Raji (cell line): Measurements from ENCODE around the gene PRKG1.

ENCODE experiments used
- POLR2A ChIP-seq: IDR thresholded peaks from 2 replicates; pipeline ENCODE4 v1.6.1; 2011; ENCODE audit warnings: low read depth, low read length, control low read depth; ENCODE audit not compliant: insufficient read depth

PRKG1 gene

DNA sequence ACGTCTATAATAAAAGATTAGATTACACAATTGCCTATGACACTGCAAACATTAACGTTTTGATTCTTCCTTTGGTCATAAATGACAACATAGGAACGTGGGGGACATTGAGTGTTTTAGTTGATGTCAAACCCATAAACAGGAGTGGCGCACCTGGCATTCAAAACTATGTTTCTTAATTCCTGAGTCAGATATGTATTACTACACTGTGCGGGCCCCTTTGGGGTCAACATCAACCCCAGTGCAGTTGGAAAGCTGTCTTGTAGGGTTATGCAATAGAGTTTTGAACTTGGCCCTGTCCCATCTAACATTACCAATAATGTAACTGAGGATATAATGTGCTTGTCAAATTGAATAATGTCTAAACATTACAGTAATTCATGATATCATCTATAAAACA lies 468.6 kb downstream of the PRKG1 start:
- no peak for TF ChIP-seq POLR2A

DNA sequence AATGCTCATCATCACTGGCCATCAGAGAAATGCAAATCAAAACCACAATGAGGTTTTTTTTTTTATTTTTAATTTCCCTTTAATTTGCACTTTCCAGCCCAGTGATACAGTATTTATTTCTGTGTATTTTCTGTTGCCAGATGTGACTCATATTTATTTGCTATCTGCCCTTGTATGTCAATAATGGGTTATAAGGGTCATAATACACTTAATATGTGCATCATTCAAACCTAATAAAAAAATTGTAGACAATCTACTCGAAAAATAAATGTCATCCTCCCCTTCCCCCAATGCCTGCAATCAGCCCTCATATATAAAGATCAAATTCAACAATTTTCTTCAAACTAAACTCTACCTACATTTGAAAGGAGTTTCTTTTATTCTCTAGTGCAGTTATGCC lies 470.6 kb downstream of the PRKG1 start:
- TF ChIP-seq POLR2A = no peak

GRCh38 chr10:51547941-51548340 lies 473.7 kb downstream of the PRKG1 start:
- no peak for TF ChIP-seq POLR2A

DNA sequence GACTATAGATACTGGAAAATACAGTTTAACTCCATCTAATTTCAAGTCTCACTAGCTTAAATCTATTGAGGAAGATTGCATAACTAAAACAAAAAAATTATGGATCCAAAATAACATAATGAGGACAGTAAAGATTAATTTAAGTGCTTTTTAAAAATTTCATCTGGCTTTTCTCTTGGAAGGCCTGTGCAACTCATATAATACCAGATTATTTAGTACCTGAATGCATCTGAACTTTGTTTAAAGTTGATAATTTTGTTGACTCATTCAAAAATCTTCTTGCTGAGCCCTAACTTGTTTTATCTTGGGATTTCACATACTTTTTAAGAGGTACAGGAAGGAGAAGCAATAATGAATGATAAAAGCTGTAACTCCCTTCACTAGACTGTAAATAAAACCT lies 478.6 kb downstream of the PRKG1 start:
- no peak for TF ChIP-seq POLR2A

GRCh38 chr10:51564896-51565510 lies 490.7 kb downstream of the PRKG1 start:
- no peak for TF ChIP-seq POLR2A

GRCh38 chr10:51567271-51567670 lies 493.0 kb downstream of the PRKG1 start:
- no peak for TF ChIP-seq POLR2A

- TF ChIP-seq POLR2A = no peak
These were observed 495.2 kb downstream of the PRKG1 start for GRCh38 chr10:51569467-51569866.

DNA sequence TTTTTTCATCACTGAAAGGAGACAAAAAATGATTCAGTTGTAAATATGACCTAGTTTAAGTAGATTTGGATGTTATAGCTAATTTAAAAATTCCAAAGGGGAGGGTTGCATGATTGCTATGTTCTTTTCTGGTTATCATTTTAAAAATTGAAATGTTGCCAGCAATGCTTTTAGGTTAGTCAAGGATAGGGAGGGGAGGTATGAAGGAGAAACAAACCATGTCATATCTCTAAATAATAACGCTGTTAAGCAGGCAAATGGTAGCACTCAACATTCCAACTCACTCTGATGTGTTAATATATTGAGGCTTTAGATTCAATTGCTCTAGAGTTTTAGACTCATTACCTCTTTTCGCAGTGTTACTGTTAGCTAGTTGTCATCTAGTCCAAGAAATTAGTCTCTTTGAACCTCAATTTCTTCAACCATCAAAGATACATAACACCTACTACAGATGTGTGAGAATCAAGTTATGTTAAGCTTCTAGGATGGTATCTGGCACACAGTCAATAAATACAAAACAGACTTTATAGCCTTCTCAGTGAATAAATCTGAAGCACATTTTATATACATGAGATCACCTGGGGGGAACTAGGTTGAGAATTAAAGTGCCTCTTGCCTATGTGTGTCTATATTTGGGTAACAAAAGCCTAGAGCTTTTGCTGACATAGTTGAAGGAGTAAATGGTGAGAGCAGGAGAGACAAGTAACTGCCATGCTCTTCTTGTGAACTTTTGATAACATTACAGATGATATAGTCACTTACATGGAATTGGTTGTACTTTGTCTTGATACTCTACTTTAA lies 500.2 kb downstream of the PRKG1 start:
- no peak for TF ChIP-seq POLR2A

DNA sequence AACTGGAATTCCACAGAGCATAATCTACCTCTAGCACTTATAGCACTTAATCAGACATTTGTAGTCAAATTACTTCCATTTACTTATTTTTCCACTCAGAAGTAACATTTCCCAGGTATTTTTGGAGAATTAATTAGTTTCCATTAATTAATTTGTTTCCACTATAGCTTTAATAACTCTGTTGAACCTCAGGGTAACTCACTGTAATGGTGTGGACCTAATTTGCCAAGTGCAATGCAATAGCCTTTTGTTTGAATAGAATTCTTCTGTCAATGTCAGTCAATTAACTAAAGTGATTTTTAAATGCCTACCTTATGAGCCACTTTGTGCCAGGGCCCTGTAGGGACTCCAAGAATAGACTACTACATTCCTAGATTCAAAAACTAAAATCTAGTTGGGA lies 509.7 kb downstream of the PRKG1 start:
- no peak for TF ChIP-seq POLR2A

DNA sequence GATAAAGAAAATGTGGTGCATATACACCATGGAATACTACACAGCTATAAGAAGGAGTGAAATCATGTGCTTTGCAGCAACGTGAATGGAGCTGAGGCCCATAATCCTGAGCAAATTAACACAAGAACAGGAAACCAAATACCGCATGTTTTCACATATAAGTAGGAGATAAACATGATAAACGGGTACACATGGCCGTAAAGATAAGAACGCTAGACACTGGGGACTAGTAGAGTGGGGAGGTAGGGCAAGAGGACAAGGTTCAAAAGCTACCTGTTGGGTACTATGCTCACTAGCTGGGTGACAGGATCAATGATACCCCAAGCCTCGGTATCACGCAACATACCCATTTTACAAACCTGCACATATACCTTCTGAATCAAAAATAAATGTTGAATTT lies 511.5 kb downstream of the PRKG1 start:
- TF ChIP-seq POLR2A = no peak

- TF ChIP-seq POLR2A = no peak
These were observed 514.7 kb downstream of the PRKG1 start for GRCh38 chr10:51588984-51589383.

DNA sequence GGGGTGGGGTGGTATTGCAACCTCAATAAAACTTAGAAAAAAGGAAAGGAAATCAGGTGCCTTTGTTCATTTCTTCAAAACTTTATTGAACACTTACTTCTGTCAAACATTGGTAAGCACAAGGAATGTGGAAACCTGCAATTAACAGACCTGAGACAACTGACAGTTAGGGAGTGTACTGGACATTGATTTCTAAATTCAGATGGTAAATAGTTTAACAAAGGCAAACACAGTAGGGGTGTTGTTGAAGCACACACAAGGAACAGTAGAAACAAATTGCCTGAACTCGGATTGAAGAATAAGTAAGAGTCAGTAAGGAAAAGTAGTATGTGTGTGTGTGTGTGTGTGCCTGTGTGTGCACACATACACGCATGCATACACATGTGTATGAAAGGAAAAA lies 516.5 kb downstream of the PRKG1 start:
- no peak for TF ChIP-seq POLR2A

GRCh38 chr10:51596695-51597094 lies 522.4 kb downstream of the PRKG1 start:
- no peak for TF ChIP-seq POLR2A

DNA sequence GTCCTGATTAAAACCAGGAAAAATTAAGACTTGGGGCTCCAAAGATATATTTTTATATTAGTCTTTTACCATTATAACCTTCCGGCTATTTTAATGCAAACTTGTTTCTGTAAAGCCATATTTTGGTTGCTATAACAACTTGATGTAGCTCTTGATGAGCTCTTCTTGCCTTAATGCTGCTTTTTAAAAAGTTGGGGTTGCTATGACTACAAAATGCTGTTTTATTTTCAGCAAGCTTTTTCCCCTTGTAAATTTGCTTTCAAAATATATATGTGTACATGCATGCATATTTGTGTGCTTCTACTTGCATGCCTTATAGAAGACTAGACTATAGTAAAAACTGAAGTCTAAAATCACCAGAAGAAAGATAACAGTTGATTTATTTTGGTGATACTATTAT lies 525.4 kb downstream of the PRKG1 start:
- no peak for TF ChIP-seq POLR2A

GRCh38 chr10:51602326-51602725 lies 528.0 kb downstream of the PRKG1 start:
- TF ChIP-seq POLR2A = no peak

- TF ChIP-seq POLR2A = no peak
These were observed 530.3 kb downstream of the PRKG1 start for GRCh38 chr10:51604579-51604978.
